NK-92 (cell line): ENCODE results near the gene UBR3.
"Not testable (repeated sequence)": the region's sequence is repeated elsewhere in the genome, so short reads cannot be mapped to it uniquely, and the experiment has no call there.

Experiments
- DNase-seq: peaks from one replicate; lab custom pipeline; 2025; ENCODE audit not compliant: unreplicated experiment; lab: John Stamatoyannopoulos, UW

UBR3 gene

GRCh38 chr2:169822036-169822435 is 5.2 kb upstream of the UBR3 start:
- DNase-seq = no peak

- no peak for DNase-seq
Observed at GRCh38 chr2:169822785-169823392, 4.4 kb upstream of the UBR3 start.

- no peak for DNase-seq
Observed at GRCh38 chr2:169823996-169824372, 3.3 kb upstream of the UBR3 start.

- no peak for DNase-seq
Observed at GRCh38 chr2:169824373-169825333, 2.6 kb upstream of the UBR3 start, which contains the start of gene METTL5. Gene METTL5 (minus strand): TSS chr2:169824905. CDS start chr2:169824597, 308 bp downstream.

- DNase-seq = no peak
Observed at GRCh38 chr2:169828141-169828811, 1.0 kb downstream of the UBR3 start.

GRCh38 chr2:169834401-169834800 is 7.1 kb downstream of the UBR3 start:
- no peak for DNase-seq

GRCh38 chr2:169838743-169839489 is 11.7 kb downstream of the UBR3 start:
- no peak for DNase-seq

GRCh38 chr2:169839954-169840746 is 12.9 kb downstream of the UBR3 start:
- DNase-seq = no peak

- DNase-seq = no peak
Observed at GRCh38 chr2:169840747-169841142, 13.5 kb downstream of the UBR3 start.

GRCh38 chr2:169841625-169842024 is 14.4 kb downstream of the UBR3 start:
- DNase-seq = not testable (repeated sequence)

GRCh38 chr2:169845016-169845415 is 17.8 kb downstream of the UBR3 start:
- no peak for DNase-seq

GRCh38 chr2:169848959-169849693 is 21.9 kb downstream of the UBR3 start:
- DNase-seq = not testable (repeated sequence)

GRCh38 chr2:169849710-169850109 is 22.5 kb downstream of the UBR3 start:
- DNase-seq = no peak

GRCh38 chr2:169853041-169853668 is 25.9 kb downstream of the UBR3 start:
- DNase-seq = no peak

- DNase-seq = not testable (repeated sequence)
Observed at GRCh38 chr2:169855281-169856258, 28.3 kb downstream of the UBR3 start.

- no peak for DNase-seq
Observed at GRCh38 chr2:169859423-169859822, 32.2 kb downstream of the UBR3 start.

GRCh38 chr2:169860149-169860548 is 32.9 kb downstream of the UBR3 start:
- no peak for DNase-seq

GRCh38 chr2:169862816-169863215 is 35.6 kb downstream of the UBR3 start:
- DNase-seq = no peak
